SK-N-SH (cell line): ENCODE results near the gene CGAS. TPM values are rescaled to one million over a fixed set of nuclear protein-coding genes. Genes with fewer than 3 reads are reported as not detected.

Experiments
- CTCF ChIA-PET: fragments of 300-600, 350-600 bp; formaldehyde crosslinking; extraction: SDS; loops from one replicate; lab custom pipeline; 2021; lab: Yijun Ruan, JAX
- POLR2A ChIA-PET: fragments of 350-600 bp; sonication (Branson Sonifier 250); formaldehyde crosslinking; extraction: SDS; loops from one replicate; lab custom pipeline; 2020; ENCODE audit warnings: antibody characterized with exemption, inconsistent platforms; lab: Yijun Ruan, JAX
- DNase-seq: peaks from one replicate; pipeline ENCODE4 v3.0.0; 2012
- H2AFZ ChIP-seq: fragments of 200-600 bp; sonication (generic); 2 replicates; pipeline ENCODE4 v1.8.1; 2016; ENCODE audit warnings: antibody characterized with exemption, mild to moderate bottlenecking, low read depth
- H3F3A ChIP-seq: fragments of 200-600 bp; sonication (generic); replicated peaks from 2 replicates; pipeline ENCODE3; 2016; ENCODE audit warnings: antibody characterized with exemption, mild to moderate bottlenecking; ENCODE audit not compliant: insufficient read depth
- H3K27ac ChIP-seq, 2 experiments: fragments of 200-500 bp in 1 of 2; fragments of 200-600 bp in 1 of 2; sonication (Bioruptor generic) in 1 of 2; sonication (generic), shearing (Covaris generic) in 1 of 2; 2 replicates each; pipeline versions ENCODE4 v1.5.1 to v1.6.1; 2014 to 2016; ENCODE audit warnings: low read depth in 2 of 2, inconsistent platforms in 1 of 2, low read length in 1 of 2, mild to moderate bottlenecking in 1 of 2, mixed read lengths in 1 of 2
- H3K27me3 ChIP-seq: fragments of 200-600 bp; sonication (generic), shearing (Covaris generic); 2 replicates; pipeline ENCODE4 v1.6.1; 2016; ENCODE audit warnings: mixed run types; ENCODE audit not compliant: insufficient read depth
- H3K36me3 ChIP-seq, 2 experiments: fragments of 200-500 bp in 1 of 2; fragments of 200-600 bp in 1 of 2; sonication (Bioruptor generic) in 1 of 2; sonication (generic) in 1 of 2; replicated peaks in 1 of 2; 2 replicates each; pipeline versions ENCODE3 to v1.5.1; 2014 to 2016; ENCODE audit warnings: low read length in 1 of 2, mild to moderate bottlenecking in 1 of 2; ENCODE audit not compliant: insufficient read depth in 2 of 2, control insufficient read depth in 1 of 2
- H3K4me1 ChIP-seq, 2 experiments: fragments of 200-500 bp in 1 of 2; fragments of 200-600 bp in 1 of 2; sonication (Bioruptor generic) in 1 of 2; sonication (generic), shearing (Covaris generic) in 1 of 2; 2 replicates each; pipeline versions ENCODE4 v1.5.1 to v1.6.1; 2014 to 2016; ENCODE audit warnings: low read depth in 1 of 2, low read length in 1 of 2, mixed run types in 1 of 2; ENCODE audit not compliant: insufficient read depth in 2 of 2, control insufficient read depth in 1 of 2
- H3K4me2 ChIP-seq: fragments of 200-600 bp; sonication (generic), shearing (Covaris generic); 2 replicates; pipeline ENCODE4 v1.6.1; 2017; ENCODE audit warnings: mixed run types
- H3K4me3 ChIP-seq, 2 experiments: fragments of 200-500 bp in 1 of 2; fragments of 200-600 bp in 1 of 2; sonication (Bioruptor generic) in 1 of 2; sonication (generic), shearing (Covaris generic) in 1 of 2; 2 replicates each; pipeline versions ENCODE4 v1.5.1 to v1.8.1; 2014 to 2016; ENCODE audit warnings: low read depth in 2 of 2, inconsistent platforms in 1 of 2, low read length in 1 of 2, mild to moderate bottlenecking in 1 of 2, mixed read lengths in 1 of 2, moderate library complexity in 1 of 2
- H3K79me2 ChIP-seq: fragments of 200-600 bp; sonication (generic); 2 replicates; pipeline ENCODE4 v1.8.1; 2017; ENCODE audit warnings: mild to moderate bottlenecking; ENCODE audit not compliant: insufficient read depth
- H3K9ac ChIP-seq: fragments of 200-600 bp; sonication (generic); 2 replicates; pipeline ENCODE4 v1.6.1; 2017; ENCODE audit warnings: mixed run types
- H3K9me2 ChIP-seq: fragments of 200-600 bp; sonication (generic); 2 replicates; pipeline ENCODE4 v1.6.1; 2017; ENCODE audit warnings: mixed run types
- H3K9me3 ChIP-seq: fragments of 200-600 bp; sonication (generic); 2 replicates; pipeline ENCODE4 v1.6.1; 2017; ENCODE audit warnings: mixed run types, mild to moderate bottlenecking, moderate library complexity
- H4K20me1 ChIP-seq: fragments of 200-600 bp; sonication (generic); 2 replicates; pipeline ENCODE4 v1.6.1; 2017; ENCODE audit warnings: mild to moderate bottlenecking, mixed run types; ENCODE audit not compliant: insufficient read depth
- ELF1 ChIP-seq: IDR thresholded peaks from 2 replicates; pipeline ENCODE4 v1.4.0; 2012
- EZH2phosphoT487 ChIP-seq: fragments of 200-600 bp; sonication (generic); IDR thresholded peaks from 2 replicates; pipeline ENCODE4 v1.6.1; 2017; ENCODE audit warnings: low read depth, mixed run types, mild to moderate bottlenecking, antibody characterized with exemption, moderate library complexity, borderline replicate concordance
- FOSL2 ChIP-seq: IDR thresholded peaks from 2 replicates; pipeline ENCODE4 v1.4.0; 2012; ENCODE audit warnings: low read depth, mild to moderate bottlenecking, moderate library complexity, borderline replicate concordance
- FOXJ3 ChIP-seq: sonication (generic); formaldehyde crosslinking; IDR thresholded peaks from 2 replicates; pipeline ENCODE4 v1.5.1; 2020; ENCODE audit warnings: mild to moderate bottlenecking, missing genetic modification reagents
- FOXM1 ChIP-seq: IDR thresholded peaks from 2 replicates; pipeline ENCODE4 v1.4.0; 2012; ENCODE audit warnings: low read depth, mild to moderate bottlenecking
- GATA2 ChIP-seq: sonication (generic); formaldehyde crosslinking; IDR thresholded peaks from 2 replicates; pipeline ENCODE4 v1.5.0; 2020; ENCODE audit warnings: mild to moderate bottlenecking, missing genetic modification reagents
- MXI1 ChIP-seq: IDR thresholded peaks from 2 replicates; pipeline ENCODE4 v1.6.1; 2012; ENCODE audit warnings: mild to moderate bottlenecking, low read depth, low read length, improper control_type of control experiment
- NFIC ChIP-seq: IDR thresholded peaks from 2 replicates; pipeline ENCODE4 v1.4.0; 2012; ENCODE audit warnings: borderline replicate concordance
- POLR2AphosphoS5 ChIP-seq: IDR thresholded peaks from 2 replicates; pipeline ENCODE4 v1.6.1; 2012; ENCODE audit warnings: low read depth, low read length
- RXRA ChIP-seq: IDR thresholded peaks from 2 replicates; pipeline ENCODE4 v1.4.0; 2012; ENCODE audit warnings: low read depth, mild to moderate bottlenecking, borderline replicate concordance
- SIN3A ChIP-seq: IDR thresholded peaks from 2 replicates; pipeline ENCODE4 v1.6.1; 2012; ENCODE audit warnings: low read depth, mild to moderate bottlenecking, low read length, moderate library complexity, borderline replicate concordance
- TCF12 ChIP-seq: IDR thresholded peaks from 2 replicates; pipeline ENCODE4 v1.4.0; 2012
- USF1 ChIP-seq: IDR thresholded peaks from 2 replicates; pipeline ENCODE4 v1.4.0; 2012; ENCODE audit warnings: low read depth, borderline replicate concordance
- USF2 ChIP-seq: fragments of 150-350 bp; IDR thresholded peaks from 2 replicates; pipeline ENCODE4 v1.6.1; 2017; ENCODE audit warnings: antibody characterized with exemption, low read length, low read depth, borderline replicate concordance
- YY1 ChIP-seq: IDR thresholded peaks from 2 replicates; pipeline ENCODE4 v1.4.0; 2012; ENCODE audit warnings: low read depth, mild to moderate bottlenecking
- WGBS: methylation state at CpG from one replicate; pipeline ENCODE4 v1.1.6; 2017; ENCODE audit warnings: low lambda C conversion rate; 5-methylcytosine and 5-hydroxymethylcytosine counted together
- polyA plus RNA-seq, 3 experiments: library from polyadenylated mRNA; depleted of rRNA; stranded (reverse); fragments of >200 nt; gene quantifications; 2 replicates each; pipeline ENCODE4 v1.2.3, GENCODE V29; 2012
- TF ChIP-seq, protein P1 (sequence below): IDR thresholded peaks from 2 replicates; pipeline ENCODE4; 2012
- TF ChIP-seq, protein P2 (sequence below): IDR thresholded peaks from 2 replicates; pipeline ENCODE4 v1.4.0; 2012; ENCODE audit warnings: low read depth

The CGAS gene
- polyA plus RNA-seq, 1 of the 3 experiments (the other 2 are of a cell fraction), result 0.02 TPM

DNA sequence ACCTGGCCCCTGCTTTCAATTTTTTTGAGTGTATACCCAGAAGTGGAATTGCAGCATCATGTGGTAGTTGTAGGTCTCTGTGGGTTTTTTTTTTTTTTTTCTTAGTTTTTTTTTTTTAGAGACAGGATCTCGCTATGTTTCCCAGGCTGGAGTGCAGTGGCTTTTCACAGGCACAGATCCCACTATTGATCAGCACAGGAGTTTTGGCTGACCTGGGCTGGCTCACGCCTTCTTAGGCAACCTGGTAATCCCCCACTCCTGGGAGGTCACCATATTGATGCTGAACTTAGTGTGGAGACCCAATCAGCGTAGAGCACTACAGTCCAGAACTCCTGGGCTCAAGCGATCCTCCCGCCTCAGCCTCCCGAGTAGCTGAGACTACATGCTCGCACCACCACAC lies 35.4 kb upstream of the CGAS start:
- Histone ChIP-seq H3K36me3 (peaks cover 3 to 53% of the 10 kb centered on the region in 2 experiments), H3K4me3 (no peak overlapping the region), H3K4me1 (no peaks in the 10 kb centered on the region), H3K9me2 (no peaks in the 10 kb centered on the region), H2AFZ (no peak overlapping the region), H3K79me2 (no peaks in the 10 kb centered on the region; the same call in 1 of the 2 replicates), H4K20me1 (no peaks in the 10 kb centered on the region), H3F3A (peaks cover 11% of the 10 kb centered on the region), H3K27me3 (no peaks in the 10 kb centered on the region)
- 92% methylated on average over 7 of the region's 7 CpGs for WGBS
- no peak for DNase-seq
- POLR2A ChIA-PET, result interaction anchor here (0.6 kb wide), 1 partner anchor 11 kb away, joined by 4 read pairs; no protein-coding TSS in a partner anchor
- TF ChIP-seq USF2 (no peak), FOXJ3 (CRISPR knock-in tag) (no peak), GATA2 (CRISPR knock-in tag) (no peak), FOSL2 (no peak), SIN3A (no peak)
- TF ChIP-seq, all 33 proteins: peak for 0
- CTCF ChIA-PET, result no interaction called here
- H3K9me3 ChIP-seq, result peaks cover 3% of the 10 kb centered on the region; the same call in 1 of the 2 replicates
- no peak overlapping the region for H3K4me2 ChIP-seq
- no peak overlapping the region for H3K27ac ChIP-seq
- H3K9ac ChIP-seq, result no peak overlapping the region

GRCh38 chr6:73484438-73484837 lies 32.3 kb upstream of the CGAS start:
- Histone ChIP-seq H4K20me1 (no peaks in the 10 kb centered on the region), H3K9ac (no peak overlapping the region), H3K27ac (no peak overlapping the region), H3K27me3 (no peaks in the 10 kb centered on the region), H3K36me3 (peaks cover 18 to 45% of the 10 kb centered on the region in 2 experiments), H3K4me2 (no peak overlapping the region), H3K9me2 (no peaks in the 10 kb centered on the region), H3F3A (no peaks in the 10 kb centered on the region), H3K4me3 (no peak overlapping the region), H3K79me2 (no peaks in the 10 kb centered on the region), H2AFZ (no peak overlapping the region), H3K9me3 (peaks cover under 1% of the 10 kb centered on the region; the same call in 1 of the 2 replicates), H3K4me1 (no peaks in the 10 kb centered on the region)
- TF ChIP-seq ELF1, result no peak
- no peak for TF ChIP-seq SIN3A
- no peak for TF ChIP-seq RXRA
- TF ChIP-seq FOXJ3 (CRISPR knock-in tag), result no peak
- 88% methylated on average over 2 of the region's 2 CpGs for WGBS
- DNase-seq, result no peak
- POLR2A ChIA-PET, result no interaction called here
- CTCF ChIA-PET, result no interaction called here

DNA sequence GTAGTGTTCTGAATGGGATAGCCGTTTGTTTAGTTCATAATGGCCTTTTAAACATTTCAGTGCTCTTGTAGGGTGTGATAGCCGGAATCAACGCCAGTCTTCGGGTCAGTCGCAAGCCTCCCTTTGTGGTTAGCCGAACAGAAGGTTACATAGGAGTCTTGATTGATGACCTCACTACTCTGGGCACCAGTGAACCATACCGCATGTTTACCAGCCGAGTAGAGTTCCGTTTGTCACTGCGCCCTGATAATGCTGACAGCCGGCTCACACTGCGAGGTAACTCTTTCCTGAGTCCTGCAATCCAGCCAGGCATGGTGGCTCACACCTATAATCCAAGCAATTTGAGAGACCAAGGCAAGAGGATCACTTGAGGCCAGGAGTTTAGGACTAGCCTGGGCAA lies 29.9 kb upstream of the CGAS start:
- Histone ChIP-seq H2AFZ (no peak overlapping the region), H3K9ac (no peak overlapping the region), H3K9me2 (no peaks in the 10 kb centered on the region), H3F3A (no peaks in the 10 kb centered on the region), H3K9me3 (no peaks in the 10 kb centered on the region), H3K27me3 (no peaks in the 10 kb centered on the region), H3K4me3 (no peak overlapping the region), H3K27ac (no peak overlapping the region), H3K4me1 (no peaks in the 10 kb centered on the region), H4K20me1 (no peaks in the 10 kb centered on the region), H3K79me2 (no peaks in the 10 kb centered on the region), H3K4me2 (no peak overlapping the region), H3K36me3 (peaks cover 18 to 37% of the 10 kb centered on the region in 2 experiments)
- 90% methylated on average over 11 of the region's 12 CpGs for WGBS
- CTCF ChIA-PET, result interaction anchor here (0.7 kb wide), 1 partner anchor 154 kb away, joined by 3 read pairs; no protein-coding TSS in a partner anchor
- no peak for DNase-seq
- POLR2A ChIA-PET, result no interaction called here
- TF ChIP-seq POLR2AphosphoS5 (no peak), FOXM1 (no peak), NFIC (no peak), USF1 (no peak), YY1 (no peak), GATA2 (CRISPR knock-in tag) (no peak), EZH2phosphoT487 (no peak), FOSL2 (no peak), TCF12 (no peak), RXRA (no peak), MXI1 (no peak)
- TF ChIP-seq, protein P1, sequence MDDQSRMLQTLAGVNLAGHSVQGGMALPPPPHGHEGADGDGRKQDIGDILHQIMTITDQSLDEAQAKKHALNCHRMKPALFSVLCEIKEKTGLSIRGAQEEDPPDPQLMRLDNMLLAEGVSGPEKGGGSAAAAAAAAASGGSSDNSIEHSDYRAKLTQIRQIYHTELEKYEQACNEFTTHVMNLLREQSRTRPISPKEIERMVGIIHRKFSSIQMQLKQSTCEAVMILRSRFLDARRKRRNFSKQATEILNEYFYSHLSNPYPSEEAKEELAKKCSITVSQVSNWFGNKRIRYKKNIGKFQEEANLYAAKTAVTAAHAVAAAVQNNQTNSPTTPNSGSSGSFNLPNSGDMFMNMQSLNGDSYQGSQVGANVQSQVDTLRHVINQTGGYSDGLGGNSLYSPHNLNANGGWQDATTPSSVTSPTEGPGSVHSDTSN, result no peak
- TF ChIP-seq, protein P2, sequence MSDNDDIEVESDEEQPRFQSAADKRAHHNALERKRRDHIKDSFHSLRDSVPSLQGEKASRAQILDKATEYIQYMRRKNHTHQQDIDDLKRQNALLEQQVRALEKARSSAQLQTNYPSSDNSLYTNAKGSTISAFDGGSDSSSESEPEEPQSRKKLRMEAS, result no peak
